HUES64 (cell line): Measurements from ENCODE around the gene TIMM50.
A peak's percentile ranks its signal among the peaks of the same experiment; 100 is the strongest.

Source experiments
- H3K27ac ChIP-seq: 2 replicates; pipeline ENCODE4 v1.7.0; 2013; ENCODE audit warnings: low read depth, low read length, inconsistent platforms
- H3K27me3 ChIP-seq: 2 replicates; pipeline ENCODE4 v1.6.1; 2013; ENCODE audit warnings: mild to moderate bottlenecking, low read length; ENCODE audit not compliant: insufficient read depth
- H3K36me3 ChIP-seq: 2 replicates; pipeline ENCODE4 v1.6.1; 2013; ENCODE audit warnings: mild to moderate bottlenecking, low read length; ENCODE audit not compliant: insufficient read depth
- H3K4me1 ChIP-seq: 2 replicates; pipeline ENCODE4 v1.6.1; 2013; ENCODE audit warnings: mild to moderate bottlenecking, low read length, moderate library complexity; ENCODE audit not compliant: insufficient read depth
- H3K4me3 ChIP-seq: 2 replicates; pipeline ENCODE4 v1.5.1; 2013; ENCODE audit warnings: mild to moderate bottlenecking, low read length, moderate library complexity
- H3K9ac ChIP-seq: 2 replicates; pipeline ENCODE4 v1.6.1; 2013; ENCODE audit warnings: mild to moderate bottlenecking, low read depth, low read length
- H3K9me3 ChIP-seq: 2 replicates; pipeline ENCODE4 v1.6.1; 2013; ENCODE audit warnings: low read depth, low read length; ENCODE audit not compliant: insufficient read depth
- WGBS: fragments of 150-250, 120-280 bp; methylation state at CpG from one replicate; pipeline ENCODE4 v1.1.7; 2013; ENCODE audit warnings: missing lambda C conversion rate; 5-methylcytosine and 5-hydroxymethylcytosine counted together

The TIMM50 gene

DNA sequence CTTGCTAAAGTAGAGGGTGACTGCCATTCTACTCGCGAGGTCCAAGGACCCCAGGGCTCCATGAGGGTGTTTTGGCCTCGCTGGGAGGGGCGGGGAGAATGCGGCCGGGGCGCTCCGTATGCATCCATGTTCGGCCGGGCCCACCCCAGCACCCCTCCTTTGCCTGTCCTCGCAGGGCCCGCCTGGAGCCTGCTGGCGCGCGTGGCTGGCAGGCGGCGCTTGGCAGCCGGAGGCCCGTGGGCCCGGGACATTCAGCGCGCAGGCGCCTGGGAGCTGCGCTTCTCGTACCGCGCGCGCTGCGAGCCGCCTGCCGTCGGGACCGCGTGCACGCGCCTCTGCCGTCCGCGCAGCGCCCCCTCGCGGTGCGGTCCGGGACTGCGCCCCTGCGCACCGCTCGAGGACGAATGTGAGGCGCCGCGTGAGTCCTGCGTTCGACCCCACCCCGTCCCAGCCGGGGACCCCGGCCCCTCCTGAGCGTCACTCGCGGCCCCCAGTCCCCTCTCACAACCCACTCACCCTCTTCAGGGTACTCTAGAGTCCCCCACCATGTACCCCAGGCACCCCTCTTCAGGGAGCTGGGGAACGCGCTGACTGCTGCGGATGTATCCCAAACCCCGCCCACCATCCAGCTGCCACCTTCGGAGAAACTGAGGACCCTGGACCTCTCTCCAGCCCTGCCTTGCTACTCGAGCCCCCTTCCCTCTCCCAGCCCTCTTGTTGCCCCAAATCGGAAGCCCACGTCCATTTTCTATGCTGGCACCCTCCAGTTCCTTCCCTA is 22.2 kb downstream of the TIMM50 start:
- Histone ChIP-seq H3K27me3 (peaks cover 97% of the 10 kb centered on the region), H3K9me3 (peaks cover 5% of the 10 kb centered on the region; the same call in 1 of the 2 replicates)
- WGBS, result 18% methylated on average over 69 of the region's 69 CpGs

DNA sequence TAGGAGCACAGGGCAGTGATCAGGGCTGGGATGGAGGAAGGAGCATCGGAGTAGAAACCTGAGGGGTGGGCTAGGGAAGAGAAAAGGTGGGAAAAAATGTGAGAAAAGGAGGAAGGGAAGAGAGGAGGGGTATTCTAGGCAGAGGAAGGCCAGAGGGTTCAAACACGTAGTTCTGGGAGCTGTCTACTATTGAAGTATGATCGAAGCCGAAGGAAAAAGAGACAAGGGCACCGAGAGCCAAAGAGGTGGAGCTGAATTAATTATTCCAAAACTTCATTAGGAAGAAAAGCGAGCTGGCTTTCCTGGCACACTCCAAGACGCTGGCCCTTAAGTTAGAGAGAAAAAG is 25.9 kb downstream of the TIMM50 start:
- H3K9ac ChIP-seq, result no peak overlapping the region
- no peaks in the 10 kb centered on the region for H3K4me1 ChIP-seq
- H3K4me3 ChIP-seq, result peak overlapping the region; percentile 52; the same call in 1 of the 2 replicates
- peaks cover 77% of the 10 kb centered on the region for H3K27me3 ChIP-seq
- peaks cover 5% of the 10 kb centered on the region; the same call in 1 of the 2 replicates for H3K9me3 ChIP-seq
- no peak overlapping the region for H3K27ac ChIP-seq
- no peaks in the 10 kb centered on the region for H3K36me3 ChIP-seq
- 64% methylated on average over 7 of the region's 7 CpGs for WGBS

More for the DNA sequence above, 22.2 kb downstream of the TIMM50 start:
- Histone ChIP-seq H3K9ac (no peak overlapping the region), H3K4me1 (no peaks in the 10 kb centered on the region), H3K36me3 (no peaks in the 10 kb centered on the region), H3K4me3 (no peak overlapping the region), H3K27ac (no peak overlapping the region)

DNA sequence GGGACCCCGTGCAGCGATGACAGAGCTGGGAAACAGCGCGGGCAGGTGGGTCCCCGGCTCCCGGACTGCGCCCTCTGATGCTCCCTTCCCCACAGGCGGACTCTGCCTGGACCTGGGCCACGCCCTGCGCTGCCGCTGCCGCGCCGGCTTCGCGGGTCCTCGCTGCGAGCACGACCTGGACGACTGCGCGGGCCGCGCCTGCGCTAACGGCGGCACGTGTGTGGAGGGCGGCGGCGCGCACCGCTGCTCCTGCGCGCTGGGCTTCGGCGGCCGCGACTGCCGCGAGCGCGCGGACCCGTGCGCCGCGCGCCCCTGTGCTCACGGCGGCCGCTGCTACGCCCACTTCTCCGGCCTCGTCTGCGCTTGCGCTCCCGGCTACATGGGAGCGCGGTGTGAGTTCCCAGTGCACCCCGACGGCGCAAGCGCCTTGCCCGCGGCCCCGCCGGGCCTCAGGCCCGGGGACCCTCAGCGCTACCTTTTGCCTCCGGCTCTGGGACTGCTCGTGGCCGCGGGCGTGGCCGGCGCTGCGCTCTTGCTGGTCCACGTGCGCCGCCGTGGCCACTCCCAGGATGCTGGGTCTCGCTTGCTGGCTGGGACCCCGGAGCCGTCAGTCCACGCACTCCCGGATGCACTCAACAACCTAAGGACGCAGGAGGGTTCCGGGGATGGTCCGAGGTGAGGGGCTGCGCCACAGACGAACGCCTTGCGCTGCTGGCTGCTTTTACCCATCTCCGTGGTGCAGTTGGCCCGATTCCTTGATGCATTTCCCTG is 26.5 kb downstream of the TIMM50 start:
- H3K27me3 ChIP-seq, result peaks cover 72% of the 10 kb centered on the region

DNA sequence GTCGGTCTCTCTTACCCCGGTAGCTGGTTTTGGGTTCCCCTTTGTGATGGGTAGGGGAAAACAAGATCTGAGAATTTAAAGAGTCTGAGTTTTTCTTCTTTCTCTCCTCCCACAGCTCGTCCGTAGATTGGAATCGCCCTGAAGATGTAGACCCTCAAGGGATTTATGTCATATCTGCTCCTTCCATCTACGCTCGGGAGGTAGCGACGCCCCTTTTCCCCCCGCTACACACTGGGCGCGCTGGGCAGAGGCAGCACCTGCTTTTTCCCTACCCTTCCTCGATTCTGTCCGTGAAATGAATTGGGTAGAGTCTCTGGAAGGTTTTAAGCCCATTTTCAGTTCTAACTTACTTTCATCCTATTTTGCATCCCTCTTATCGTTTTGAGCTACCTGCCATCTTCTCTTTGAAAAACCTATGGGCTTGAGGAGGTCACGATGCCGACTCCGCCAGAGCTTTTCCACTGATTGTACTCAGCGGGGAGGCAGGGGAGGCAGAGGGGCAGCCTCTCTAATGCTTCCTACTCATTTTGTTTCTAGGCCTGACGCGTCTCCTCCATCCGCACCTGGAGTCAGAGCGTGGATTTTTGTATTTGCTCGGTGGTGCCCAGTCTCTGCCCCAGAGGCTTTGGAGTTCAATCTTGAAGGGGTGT is 27.2 kb downstream of the TIMM50 start:
- H3K27me3 ChIP-seq, result peaks cover 66% of the 10 kb centered on the region
- peaks cover 5% of the 10 kb centered on the region; the same call in 1 of the 2 replicates for H3K9me3 ChIP-seq
- no peaks in the 10 kb centered on the region for H3K4me1 ChIP-seq
- 24% methylated on average over 24 of the region's 24 CpGs for WGBS
- H3K36me3 ChIP-seq, result no peaks in the 10 kb centered on the region
- peak overlapping the region; percentile 52 for H3K4me3 ChIP-seq
- no peak overlapping the region for H3K27ac ChIP-seq
- H3K9ac ChIP-seq, result peak overlapping the region; percentile 27; the same call in 1 of the 2 replicates

More for the DNA sequence above, 26.5 kb downstream of the TIMM50 start:
- WGBS, result 3% methylated on average over 96 of the region's 96 CpGs
- Histone ChIP-seq H3K9ac (peak overlapping the region; percentile 27; the same call in 1 of the 2 replicates), H3K9me3 (peaks cover 5% of the 10 kb centered on the region; the same call in 1 of the 2 replicates), H3K4me3 (peak overlapping the region; percentile 52), H3K36me3 (no peaks in the 10 kb centered on the region), H3K4me1 (no peaks in the 10 kb centered on the region), H3K27ac (no peak overlapping the region)

DNA sequence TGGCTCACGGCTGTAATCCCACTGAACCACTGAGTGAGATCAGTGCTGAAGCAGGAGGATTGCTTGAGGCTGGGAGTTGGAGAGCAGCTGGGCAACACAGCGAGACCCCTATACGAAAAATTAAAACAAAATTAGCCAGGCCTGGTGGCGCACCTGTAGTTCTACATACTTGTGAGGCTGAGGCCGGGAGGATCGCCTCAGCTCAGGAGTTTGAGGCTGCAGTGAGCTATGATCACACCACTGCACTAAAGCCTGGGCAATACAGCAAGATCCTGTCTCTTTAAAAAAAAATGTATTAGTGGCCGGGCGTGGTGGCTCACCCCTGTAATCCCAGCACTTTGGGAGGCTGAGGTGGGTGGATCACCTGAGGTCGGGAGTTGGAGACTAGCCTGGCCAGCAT is 28.0 kb downstream of the TIMM50 start:
- H3K4me3 ChIP-seq, result no peak overlapping the region
- no peak overlapping the region for H3K9ac ChIP-seq
- H3K27me3 ChIP-seq, result peaks cover 59% of the 10 kb centered on the region
- no peaks in the 10 kb centered on the region for H3K4me1 ChIP-seq
- H3K27ac ChIP-seq, result no peak overlapping the region
- no peaks in the 10 kb centered on the region for H3K36me3 ChIP-seq
- H3K9me3 ChIP-seq, result peaks cover 5% of the 10 kb centered on the region; the same call in 1 of the 2 replicates
- 93% methylated on average over 9 of the region's 9 CpGs for WGBS

DNA sequence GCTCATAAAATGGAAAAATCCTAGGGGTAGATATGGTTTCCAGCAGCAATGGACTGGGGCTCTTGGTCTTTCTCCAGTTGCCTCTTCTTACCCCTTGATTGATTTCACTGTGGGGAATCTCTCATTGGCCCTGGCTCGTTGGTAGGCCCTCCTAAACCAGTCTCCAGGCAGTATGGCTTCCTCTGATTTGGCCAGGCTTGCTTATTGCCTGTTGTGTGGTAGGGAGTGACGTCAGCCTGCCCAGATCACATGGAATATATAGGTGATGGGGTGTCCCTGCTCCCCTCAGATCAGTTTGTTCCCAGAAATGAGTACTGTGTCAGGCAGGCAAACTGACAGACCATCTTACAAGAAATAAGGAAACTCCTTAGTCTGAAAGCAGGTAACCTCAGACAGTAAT is 28.6 kb downstream of the TIMM50 start:
- peaks cover 5% of the 10 kb centered on the region; the same call in 1 of the 2 replicates for H3K9me3 ChIP-seq
- H3K9ac ChIP-seq, result no peak overlapping the region
- peaks cover 59% of the 10 kb centered on the region for H3K27me3 ChIP-seq
- no peak overlapping the region for H3K27ac ChIP-seq
- H3K36me3 ChIP-seq, result no peaks in the 10 kb centered on the region
- no peaks in the 10 kb centered on the region for H3K4me1 ChIP-seq
- no peak overlapping the region for H3K4me3 ChIP-seq
- 75% methylated on average over 2 of the region's 2 CpGs for WGBS

DNA sequence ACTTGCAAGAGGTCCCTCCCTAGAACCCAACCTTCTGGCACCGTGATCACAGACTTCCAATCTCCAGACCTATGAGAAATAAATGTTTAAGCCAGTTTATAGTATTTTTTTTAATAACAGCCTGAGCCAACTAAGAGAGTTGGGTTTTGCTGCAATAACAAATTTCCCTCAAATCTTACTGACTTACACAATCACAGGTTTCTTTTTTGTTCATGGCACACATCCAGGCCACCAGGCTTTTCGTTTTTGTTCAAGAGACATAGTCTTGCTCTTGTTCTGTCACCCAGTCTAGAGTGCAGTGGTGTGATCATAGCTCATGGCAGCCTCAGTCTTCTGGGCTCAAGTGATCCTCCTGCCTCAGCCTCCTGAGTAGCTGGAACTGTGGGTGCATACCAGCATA is 32.4 kb downstream of the TIMM50 start:
- no peak overlapping the region for H3K9ac ChIP-seq
- no peak overlapping the region for H3K27ac ChIP-seq
- H3K27me3 ChIP-seq, result peaks cover 42% of the 10 kb centered on the region
- H3K4me3 ChIP-seq, result no peak overlapping the region
- H3K4me1 ChIP-seq, result no peaks in the 10 kb centered on the region
- 80% methylated on average over 1 of the region's 2 CpGs for WGBS
- H3K36me3 ChIP-seq, result no peaks in the 10 kb centered on the region
- no peaks in the 10 kb centered on the region for H3K9me3 ChIP-seq

DNA sequence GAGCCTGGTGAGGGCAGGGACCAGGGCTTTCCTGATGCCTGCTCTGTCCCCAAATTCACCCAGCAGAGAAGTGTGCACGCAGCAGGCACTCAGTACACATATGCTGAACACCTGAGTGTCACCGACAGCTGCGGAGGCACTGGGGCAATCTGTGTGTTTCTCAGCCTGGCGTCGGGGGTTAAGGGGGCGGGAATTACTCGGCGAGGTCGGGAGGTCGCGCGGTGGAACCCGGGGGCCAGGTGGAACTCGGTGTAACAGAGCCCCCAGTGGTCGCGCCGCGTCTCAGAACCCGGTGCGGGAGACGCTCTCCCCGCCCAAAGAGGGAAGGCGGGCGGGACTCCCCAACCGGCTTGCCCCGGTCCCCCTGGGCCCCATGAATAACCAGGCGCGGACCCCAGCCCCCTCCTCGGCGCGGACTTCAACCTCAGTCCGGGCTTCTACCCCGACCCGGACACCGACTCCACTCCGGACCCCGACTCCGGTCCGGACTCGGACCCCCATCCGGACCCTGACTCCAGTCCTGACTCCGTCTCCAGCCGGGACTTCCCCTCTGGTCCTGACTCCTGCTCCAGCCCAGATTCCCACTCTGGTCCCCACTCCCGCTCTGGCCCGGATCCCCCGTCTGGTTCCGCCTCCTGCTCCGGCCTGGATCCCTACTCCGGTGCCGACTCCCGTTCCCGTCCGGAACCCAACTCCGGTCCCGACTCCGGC is 34.4 kb downstream of the TIMM50 start, which contains the start of gene SELENOV:
Gene SELENOV, plus strand, starts transcription at position 300 of the 711 bp plus-strand sequence. Its CDS starts 74 bp downstream, at position 374.
- WGBS, result under 1% methylated on average over 56 of the region's 56 CpGs
- Histone ChIP-seq H3K4me1 (peaks cover 3% of the 10 kb centered on the region), H3K27ac (peak within 1 kb of the TSS; percentile 53; the same call in 1 of the 2 replicates), H3K27me3 (peaks cover 26% of the 10 kb centered on the region), H3K9ac (peak within 1 kb of the TSS; percentile 77), H3K36me3 (no peaks in the 10 kb centered on the region), H3K9me3 (no peaks in the 10 kb centered on the region), H3K4me3 (peak within 1 kb of the TSS; percentile 89)

DNA sequence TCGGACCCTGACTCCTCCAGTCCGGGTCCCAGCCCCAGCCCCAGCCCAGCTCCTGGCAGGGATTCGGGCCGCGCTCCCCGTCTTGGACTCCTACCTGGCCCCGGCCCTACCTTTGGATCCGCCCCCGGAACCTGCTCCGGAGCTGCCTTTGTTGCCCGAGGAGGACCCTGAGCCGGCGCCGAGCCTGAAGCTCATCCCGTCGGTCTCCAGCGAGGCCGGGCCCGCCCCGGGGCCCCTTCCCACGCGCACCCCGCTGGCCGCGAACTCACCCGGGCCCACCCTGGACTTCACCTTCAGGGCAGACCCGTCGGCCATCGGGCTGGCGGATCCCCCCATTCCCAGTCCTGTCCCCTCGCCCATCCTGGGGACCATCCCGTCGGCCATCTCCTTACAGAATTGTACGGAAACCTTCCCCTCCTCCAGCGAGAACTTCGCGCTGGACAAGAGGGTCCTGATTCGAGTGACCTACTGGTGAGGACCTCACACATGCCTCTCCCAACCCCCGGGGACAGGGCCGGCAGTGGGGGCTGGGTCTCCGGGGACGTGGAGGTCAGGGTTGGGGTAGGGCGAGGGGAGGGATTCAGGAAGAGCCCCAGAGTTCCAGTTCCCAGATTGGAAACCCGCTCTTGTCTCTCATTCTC is 35.0 kb downstream of the TIMM50 start:
- peak overlapping the region; percentile 77 for H3K9ac ChIP-seq
- H3K9me3 ChIP-seq, result no peaks in the 10 kb centered on the region
- H3K27me3 ChIP-seq, result peaks cover 26% of the 10 kb centered on the region
- H3K36me3 ChIP-seq, result peaks cover 5% of the 10 kb centered on the region
- peak overlapping the region; percentile 89 for H3K4me3 ChIP-seq
- WGBS, result under 1% methylated on average over 44 of the region's 44 CpGs
- H3K4me1 ChIP-seq, result peaks cover 3% of the 10 kb centered on the region
- H3K27ac ChIP-seq, result peak overlapping the region; percentile 53; the same call in 1 of the 2 replicates

DNA sequence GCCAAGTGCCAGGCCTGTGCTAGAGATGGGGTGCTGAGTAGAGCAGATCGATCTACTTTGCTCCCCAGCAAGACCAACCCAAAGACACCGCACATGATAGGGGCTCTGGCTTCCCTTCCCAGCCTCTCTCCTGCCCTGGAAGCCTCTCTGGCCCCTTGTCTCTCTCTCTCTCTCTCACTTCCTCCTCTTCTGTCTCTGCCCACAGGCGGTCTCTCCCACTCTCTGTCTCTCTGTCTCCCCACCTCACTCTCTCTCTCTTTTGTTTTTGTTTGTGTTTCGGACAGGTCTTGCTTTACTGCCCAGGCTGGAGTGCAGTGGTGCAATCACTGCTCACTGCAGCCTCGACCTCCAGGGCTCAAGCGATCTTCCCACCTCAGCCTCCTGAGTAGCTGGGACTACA is 35.6 kb downstream of the TIMM50 start:
- Histone ChIP-seq H3K36me3 (peaks cover 11% of the 10 kb centered on the region), H3K9ac (peak overlapping the region; percentile 77), H3K27ac (no peak overlapping the region), H3K4me3 (peak overlapping the region; percentile 89), H3K27me3 (peaks cover 26% of the 10 kb centered on the region), H3K4me1 (peaks cover 3% of the 10 kb centered on the region), H3K9me3 (no peaks in the 10 kb centered on the region)
- WGBS, result 52% methylated on average over 6 of the region's 6 CpGs
